HepG2 (cell line): ENCODE data around the gene DHRS12.

Source experiments
- CEBPB ChIP-seq: IDR thresholded peaks from 2 replicates; pipeline ENCODE4 v1.6.1; 2011; ENCODE audit warnings: low read depth, low read length, improper control_type of control experiment, borderline replicate concordance
- REPIN1 ChIP-seq: sonication (generic); formaldehyde crosslinking; IDR thresholded peaks from 2 replicates; pipeline ENCODE4 v1.8.0; 2022; ENCODE audit warnings: missing genetic modification reagents, low read depth, mild to moderate bottlenecking, borderline replicate concordance
- STAT6 ChIP-seq: sonication (generic); formaldehyde crosslinking; IDR thresholded peaks from 2 replicates; pipeline ENCODE4 v1.4.0; 2020; ENCODE audit warnings: missing genetic modification reagents, mild to moderate bottlenecking, borderline replicate concordance
- ZNF780A ChIP-seq: sonication (generic); formaldehyde crosslinking; IDR thresholded peaks from 2 replicates; pipeline ENCODE4 v1.8.0; 2022; ENCODE audit warnings: mild to moderate bottlenecking, missing genetic modification reagents, moderate library complexity

DNA sequence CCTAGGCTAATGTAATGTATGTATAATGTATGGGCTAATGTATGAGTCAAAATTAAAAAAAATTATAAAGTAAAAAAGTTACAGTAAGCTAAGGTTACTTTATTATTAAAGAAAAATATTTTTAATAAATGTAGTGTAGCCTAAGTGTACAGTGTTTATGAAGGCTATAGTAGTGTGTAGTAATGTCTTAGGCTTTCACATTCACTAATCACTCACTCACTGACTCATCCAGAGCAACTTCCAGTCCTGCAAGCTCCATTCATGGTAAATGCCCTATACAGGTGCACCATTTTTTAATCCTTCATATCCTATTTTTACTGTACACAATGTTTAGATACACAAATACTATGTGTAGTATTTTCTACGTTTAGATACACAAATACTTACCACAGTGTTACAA is 42.8 kb upstream of the DHRS12 start:
- TF ChIP-seq STAT6: no peak
- no peak for TF ChIP-seq REPIN1 (CRISPR knock-in tag)
- TF ChIP-seq ZNF780A (CRISPR knock-in tag): no peak
- no peak for TF ChIP-seq CEBPB
